T-helper 2 cell (primary cell): ENCODE results near the gene THNSL1.
A peak's percentile ranks its signal among the peaks of the same experiment; 100 is the strongest.
"Not testable (repeated sequence)": the region's sequence is repeated elsewhere in the genome, so short reads cannot be mapped to it uniquely, and the experiment has no call there.

ENCODE experiments used
- DNase-seq, 5 experiments: peaks; one replicate each; pipeline versions ENCODE4 v3.0.0 to v3.0.0-alpha.2; 2012 to 2022
- total RNA-seq, 2 donors: gene quantifications; one replicate each; lab custom pipeline; 2026; lab: John Stamatoyannopoulos, UW

THNSL1 gene
- total RNA-seq, result 3.1 to 4.7 reads per million in 2 donors

- peak; percentile 91 to 99 (median 96) for DNase-seq
Observed at GRCh38 chr10:25016376-25017153, at the start of gene THNSL1. Gene THNSL1 (plus strand): TSS chr10:25016612. CDS start chr10:25023224, 6,612 bp downstream.

GRCh38 chr10:24966962-24967481 is 49.4 kb upstream of the THNSL1 start:
- no peak for DNase-seq

GRCh38 chr10:24968349-24968748 is 48.1 kb upstream of the THNSL1 start:
- no peak for DNase-seq

- DNase-seq, result not testable (repeated sequence)
Observed at GRCh38 chr10:24968951-24969350, 47.5 kb upstream of the THNSL1 start.

DNA sequence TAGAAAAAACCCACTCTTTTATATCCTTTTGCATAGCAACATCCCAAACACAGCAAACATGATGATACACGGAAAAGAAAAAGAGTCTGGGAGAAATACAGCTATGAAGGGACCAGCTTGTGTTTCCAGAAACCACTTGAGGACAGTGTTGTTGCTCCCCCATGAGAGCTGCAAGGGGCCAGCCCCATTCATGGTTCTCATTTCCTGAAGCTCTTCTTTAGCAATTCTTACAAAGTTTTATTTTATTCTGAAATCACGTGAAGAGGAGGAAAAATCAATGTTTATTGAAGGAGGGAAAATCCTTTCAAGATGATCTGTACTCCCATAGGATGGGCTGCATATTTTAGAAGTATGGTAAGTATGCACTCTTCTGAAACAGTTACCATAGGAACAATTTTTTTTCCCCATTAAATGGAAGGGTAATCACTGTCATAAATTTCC is 46.6 kb upstream of the THNSL1 start:
- no peak for DNase-seq

DNA sequence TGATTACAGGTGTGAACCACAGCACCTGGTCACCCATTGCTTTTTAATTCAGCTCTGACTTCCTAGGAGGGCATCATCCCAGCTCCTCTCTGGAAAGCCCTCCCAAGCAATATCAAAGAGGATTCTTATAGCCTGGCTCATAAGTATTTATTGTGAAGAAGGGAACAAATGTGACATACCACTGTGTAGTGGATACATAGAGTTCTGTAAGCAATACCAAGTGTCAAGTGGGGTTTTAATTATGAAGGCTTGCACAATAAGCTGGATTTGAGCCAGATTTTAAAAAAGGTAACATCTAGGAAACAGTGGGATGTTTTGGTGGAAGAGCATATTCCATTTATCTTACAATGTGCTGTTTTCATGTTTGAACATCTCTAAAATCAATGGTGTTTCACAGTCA is 45.0 kb upstream of the THNSL1 start:
- no peak for DNase-seq

- DNase-seq, result no peak
Observed at GRCh38 chr10:24973163-24973562, 43.2 kb upstream of the THNSL1 start.

- no peak for DNase-seq
Observed at GRCh38 chr10:24974976-24975375, 41.4 kb upstream of the THNSL1 start.

- DNase-seq, result no peak
Observed at GRCh38 chr10:24979685-24980084, 36.7 kb upstream of the THNSL1 start.

DNA sequence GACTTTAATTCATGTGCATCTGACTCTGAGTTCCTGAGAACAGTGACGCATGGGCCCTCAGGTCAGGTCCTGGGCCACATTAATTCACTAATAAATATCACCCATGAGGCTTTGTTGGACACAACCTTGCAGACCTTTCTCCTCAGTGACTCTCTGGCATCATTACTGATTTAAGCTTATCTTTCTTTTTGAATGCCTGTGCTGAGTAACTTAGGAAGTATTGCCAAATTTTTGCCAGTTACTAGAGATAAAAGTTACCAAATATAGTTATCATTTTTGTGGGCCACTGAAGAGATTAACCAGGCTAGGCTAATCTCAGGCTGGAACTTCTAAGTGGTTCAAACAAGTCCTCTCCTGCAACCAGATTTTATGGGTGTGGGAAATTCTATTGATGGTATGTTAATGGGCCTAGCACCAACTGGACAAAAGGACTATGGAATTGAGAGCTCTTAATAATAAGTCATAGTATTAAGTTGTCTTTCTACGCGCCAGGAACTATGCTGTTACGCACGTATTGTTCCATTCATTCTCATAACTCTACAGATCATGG is 35.2 kb upstream of the THNSL1 start:
- no peak for DNase-seq

GRCh38 chr10:24982319-24983112 is 33.9 kb upstream of the THNSL1 start:
- DNase-seq, result no peak

DNA sequence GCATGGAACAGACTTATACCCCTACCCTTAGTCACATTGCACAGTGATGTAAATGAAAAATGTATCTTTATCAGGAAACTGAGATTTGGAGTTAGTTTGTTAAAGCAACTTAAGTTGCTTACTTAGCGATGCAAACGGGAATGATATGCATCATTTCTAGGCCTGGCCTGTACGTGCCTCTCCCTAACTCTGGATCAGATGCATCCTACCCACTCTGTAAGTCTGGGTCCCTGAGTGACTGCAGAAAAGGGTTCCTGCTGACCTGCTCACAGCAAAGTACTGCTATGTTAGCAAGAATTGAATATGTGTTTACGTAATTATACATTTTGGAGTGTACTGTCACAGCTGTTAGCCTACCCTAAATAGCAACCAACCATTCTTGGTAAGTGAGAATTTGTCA is 33.3 kb upstream of the THNSL1 start:
- DNase-seq, result no peak

DNA sequence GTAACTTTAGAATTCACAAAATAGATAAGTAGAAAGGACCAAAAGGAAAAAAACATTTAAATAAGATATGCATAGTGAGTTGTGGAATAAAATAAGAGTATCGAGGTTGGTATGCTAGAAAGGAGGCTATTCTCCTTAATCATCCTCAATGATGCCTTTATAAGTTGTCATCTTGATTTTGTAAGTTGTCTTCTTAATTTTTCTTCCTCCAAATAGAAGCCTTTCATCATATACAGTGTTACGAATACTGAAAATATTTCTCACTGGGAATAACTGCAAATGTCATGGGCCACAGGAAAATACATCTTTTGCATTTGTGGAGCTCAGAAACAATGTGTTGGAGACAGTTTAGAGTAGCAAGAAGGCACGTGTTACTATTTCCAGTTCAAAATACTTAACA is 32.5 kb upstream of the THNSL1 start:
- DNase-seq, result no peak

DNA sequence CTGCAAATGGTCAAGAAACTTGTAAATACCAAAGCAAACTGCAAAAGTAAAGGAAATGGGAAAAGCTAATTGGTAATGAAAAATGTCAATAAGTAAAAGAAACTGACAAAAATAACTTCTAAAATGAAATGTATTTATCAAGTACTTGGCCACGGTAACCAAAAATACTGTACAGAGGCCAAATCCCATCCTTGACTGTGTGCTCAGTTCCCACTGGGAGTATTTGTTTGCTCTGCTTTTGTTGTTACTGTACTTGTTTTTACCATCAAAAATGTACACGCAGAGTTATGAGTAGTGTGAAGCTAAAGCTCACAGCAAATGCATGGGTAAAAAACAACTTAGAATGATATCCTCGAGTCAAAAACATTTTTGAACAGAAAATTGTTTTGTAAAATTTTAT is 31.5 kb upstream of the THNSL1 start:
- DNase-seq, result no peak

- no peak for DNase-seq
Observed at GRCh38 chr10:24988831-24989640, 27.4 kb upstream of the THNSL1 start.

DNA sequence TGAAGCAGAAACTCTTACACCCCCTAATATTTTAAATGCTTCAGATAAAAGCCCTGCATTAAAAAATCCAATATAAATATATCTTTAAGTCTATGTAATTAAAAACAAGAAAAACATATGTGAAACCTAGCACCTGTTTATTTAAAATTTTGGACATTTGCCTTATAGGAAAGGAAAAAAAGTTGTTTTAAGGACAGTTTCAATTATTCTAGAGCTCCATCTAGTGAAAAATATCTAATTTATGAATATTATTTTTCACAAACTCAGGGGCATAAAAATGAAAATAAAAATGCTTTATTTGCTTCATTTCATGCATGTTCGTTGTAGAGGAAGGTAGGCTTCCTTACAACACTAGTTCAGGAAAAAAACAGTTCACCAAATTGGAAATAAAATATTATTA is 26.5 kb upstream of the THNSL1 start:
- DNase-seq, result no peak

- DNase-seq, result no peak
Observed at GRCh38 chr10:24991298-24991697, 25.1 kb upstream of the THNSL1 start.

DNA sequence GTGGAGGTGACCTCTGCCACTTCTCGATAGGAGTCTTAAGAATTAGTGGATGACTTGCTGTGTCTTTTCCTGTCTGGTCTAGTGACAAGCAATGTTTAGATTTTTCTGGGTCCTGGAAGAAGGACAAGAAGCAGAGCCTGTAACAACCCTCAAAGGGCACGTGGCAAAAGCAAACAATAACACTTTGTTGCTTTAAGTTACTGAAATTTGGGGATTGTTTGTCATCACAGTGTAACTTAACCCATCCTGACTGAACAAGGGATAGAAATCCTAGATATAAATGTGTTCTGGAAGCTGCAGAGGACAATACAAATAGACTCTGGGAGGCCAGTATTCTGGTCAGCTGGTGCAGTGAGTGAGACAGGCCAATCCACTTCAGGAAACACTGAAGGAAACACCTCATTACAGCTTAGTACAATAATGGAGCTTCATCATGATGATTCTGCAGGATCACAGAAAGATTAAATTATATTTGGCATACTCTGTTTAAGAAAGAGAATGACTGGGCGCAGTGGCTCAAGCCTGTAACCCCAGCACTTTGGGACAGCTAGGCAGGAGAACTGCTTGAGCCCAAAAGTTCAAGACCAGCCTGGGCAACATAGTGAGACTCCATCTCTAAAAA is 23.8 kb upstream of the THNSL1 start:
- DNase-seq, result no peak

GRCh38 chr10:24993237-24993958 is 23.0 kb upstream of the THNSL1 start:
- DNase-seq, result no peak

DNA sequence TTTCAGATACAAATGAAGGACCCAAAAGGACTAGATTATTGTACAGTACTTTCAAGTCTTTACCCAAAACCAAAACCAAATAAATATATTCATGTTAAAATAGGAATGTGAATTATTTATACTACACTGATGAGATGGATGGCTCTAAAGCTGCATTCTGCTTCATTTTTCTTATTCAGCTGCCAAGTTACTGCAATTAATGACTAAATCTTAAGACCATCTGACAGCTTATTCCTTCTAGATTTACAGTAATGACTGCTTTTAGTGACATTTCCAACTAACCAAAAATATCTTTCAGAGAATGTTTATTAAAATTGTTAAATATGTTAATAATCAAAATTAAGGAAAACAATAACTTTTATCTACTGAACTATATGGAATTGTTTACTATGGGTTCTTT is 21.3 kb upstream of the THNSL1 start:
- DNase-seq, result no peak

- DNase-seq, result no peak
Observed at GRCh38 chr10:24998044-24998443, 18.4 kb upstream of the THNSL1 start.
